Measurements from ENCODE around the gene CRISP2.

CRISP2 gene

GRCh38 chr6:49692534-49692933 lies 20.8 kb downstream of the CRISP2 start:
- no peak for DNase-seq (ENCODE audit: low read depth in 2 of 2)
- no peak overlapping the region for H3K4me3 ChIP-seq (replicated peaks in 1 of 2; ENCODE audit: low read depth in 2 of 2, low read length in 2 of 2)
- TF ChIP-seq CTCF (IDR thresholded peaks at IDR 0.05; ENCODE audit: low read depth, low read length), result no peak

- peak; percentile 10 to 30 for DNase-seq (ENCODE audit: low read depth in 2 of 2)
- TF ChIP-seq CTCF (IDR thresholded peaks at IDR 0.05; ENCODE audit: low read depth, low read length), result no peak
- H3K4me3 ChIP-seq (replicated peaks in 1 of 2; ENCODE audit: low read depth in 2 of 2, low read length in 2 of 2), result no peak overlapping the region
These were observed 36.6 kb downstream of the CRISP2 start for GRCh38 chr6:49676671-49677281.

- H3K4me3 ChIP-seq (replicated peaks in 1 of 2; ENCODE audit: low read depth in 2 of 2, low read length in 2 of 2), result no peak overlapping the region
- DNase-seq (ENCODE audit: low read depth in 2 of 2), result no peak
- no peak for TF ChIP-seq CTCF (IDR thresholded peaks at IDR 0.05; ENCODE audit: low read depth, low read length)
These were observed 37.5 kb downstream of the CRISP2 start for GRCh38 chr6:49675816-49676215.

GRCh38 chr6:49668083-49668511 lies 45.2 kb downstream of the CRISP2 start:
- no peak for DNase-seq (ENCODE audit: low read depth in 2 of 2)
- TF ChIP-seq CTCF (IDR thresholded peaks at IDR 0.05; ENCODE audit: low read depth, low read length), result no peak
- no peak overlapping the region for H3K4me3 ChIP-seq (replicated peaks in 1 of 2; ENCODE audit: low read depth in 2 of 2, low read length in 2 of 2)

- H3K4me3 ChIP-seq (replicated peaks in 1 of 2; ENCODE audit: low read depth in 2 of 2, low read length in 2 of 2), result no peak overlapping the region
- TF ChIP-seq CTCF (IDR thresholded peaks at IDR 0.05; ENCODE audit: low read depth, low read length), result no peak
- no peak for DNase-seq (ENCODE audit: low read depth in 2 of 2)
These were observed 46.2 kb downstream of the CRISP2 start for GRCh38 chr6:49666930-49667757.

- H3K4me3 ChIP-seq (replicated peaks in 1 of 2; ENCODE audit: low read depth in 2 of 2, low read length in 2 of 2), result no peak overlapping the region
- no peak for DNase-seq (ENCODE audit: low read depth in 2 of 2)
- TF ChIP-seq CTCF (IDR thresholded peaks at IDR 0.05; ENCODE audit: low read depth, low read length), result no peak
These were observed 46.9 kb downstream of the CRISP2 start for GRCh38 chr6:49666480-49666879.
